B cell (primary cell): ENCODE measurements around the gene CCDC178. TPM values are rescaled to one million over a fixed set of nuclear protein-coding genes. Genes with fewer than 3 reads are reported as not detected.

Experiments used
- ATAC-seq: fragments of 200-7000 bp; cut with Tn5 transposase; one replicate; pipeline ENCODE4 v1.10.0; 2021; ENCODE audit warnings: low read depth, mild to moderate bottlenecking, moderate number of reproducible peaks, moderate library complexity
- CTCF ChIA-PET: fragments of 350-600 bp; sonication (Branson Sonifier 250); formaldehyde crosslinking; loops from one replicate; lab custom pipeline; 2021; ENCODE audit warnings: antibody characterized with exemption, inconsistent platforms; lab: Charles Lee
- POLR2A ChIA-PET: fragments of 350-600 bp; sonication (Branson Sonifier 250); formaldehyde crosslinking; loops from one replicate; lab custom pipeline; 2021; ENCODE audit warnings: antibody characterized with exemption; lab: Charles Lee
- DNase-seq: peaks from one replicate; pipeline ENCODE4 v3.0.0; 2013
- H2AFZ ChIP-seq: 2 replicates; pipeline ENCODE4 v1.6.1; 2012; ENCODE audit warnings: mild to moderate bottlenecking, low read depth, low read length; ENCODE audit not compliant: insufficient read depth, poor library complexity, severe bottlenecking
- H3K27ac ChIP-seq, 2 donors: 1 replicate in 1 of 2; 2 replicates in 1 of 2; pipeline ENCODE4 v1.5.1; 2012 to 2013; ENCODE audit warnings: low read length in 2 of 2, mild to moderate bottlenecking in 2 of 2, moderate library complexity in 1 of 2
- H3K27me3 ChIP-seq, 4 experiments: fragments of 200-600 bp in 1 of 4; sonication (generic) in 1 of 4; replicated peaks in 1 of 4; 1 replicate in 2 of 4; 2 replicates in 2 of 4; pipeline versions ENCODE4 v1.6.1 to v1.7.0; 2013 to 2016; ENCODE audit warnings: low read length in 3 of 4, mild to moderate bottlenecking in 2 of 4, mixed read lengths in 1 of 4, moderate library complexity in 1 of 4; ENCODE audit not compliant: insufficient read depth in 4 of 4, control insufficient read depth in 3 of 4; ENCODE audit errors: control extremely low read depth in 1 of 4
- H3K36me3 ChIP-seq, 2 experiments: replicated peaks in 1 of 2; 1 replicate in 1 of 2; 2 replicates in 1 of 2; pipeline versions ENCODE4 v1.6.1 to v1.7.1; 2013; ENCODE audit warnings: low read length in 1 of 2; ENCODE audit not compliant: insufficient read depth in 2 of 2, control insufficient read depth in 1 of 2; ENCODE audit errors: control extremely low read depth in 1 of 2, extremely low read depth in 1 of 2
- H3K4me1 ChIP-seq, 2 donors: fragments of 200-600 bp in 1 of 2; sonication (generic) in 1 of 2; 1 replicate in 1 of 2; 2 replicates in 1 of 2; pipeline versions ENCODE4 v1.5.1 to v1.6.1; 2013 to 2017; ENCODE audit warnings: low read length in 2 of 2; ENCODE audit not compliant: control insufficient read depth in 2 of 2, insufficient read depth in 2 of 2
- H3K4me2 ChIP-seq: replicated peaks from 2 replicates; pipeline ENCODE3; 2012; ENCODE audit warnings: mild to moderate bottlenecking, low read depth, low read length; ENCODE audit not compliant: poor library complexity, severe bottlenecking
- H3K4me3 ChIP-seq, 5 experiments: fragments of 200-600 bp in 1 of 5; sonication (generic) in 1 of 5; 1 replicate in 3 of 5; 2 replicates in 2 of 5; pipeline versions ENCODE4 v1.5.1 to v1.7.0; 2011 to 2016; ENCODE audit warnings: low read length in 4 of 5, mild to moderate bottlenecking in 4 of 5, low read depth in 2 of 5, control low read depth in 1 of 5, moderate library complexity in 1 of 5; ENCODE audit not compliant: insufficient read depth in 1 of 5; ENCODE audit errors: control extremely low read depth in 1 of 5, extremely low read depth in 1 of 5
- H3K79me2 ChIP-seq: fragments of 200-600 bp; sonication (generic); one replicate; pipeline ENCODE4 v1.6.0; 2016; ENCODE audit warnings: low read length; ENCODE audit not compliant: control insufficient read depth, insufficient read depth
- H3K9ac ChIP-seq: fragments of 200-600 bp; sonication (generic); 2 replicates; pipeline ENCODE4 v1.6.1; 2017; ENCODE audit warnings: mild to moderate bottlenecking, low read length, moderate library complexity
- H3K9me3 ChIP-seq, 3 donors: one replicate each; pipeline versions ENCODE4 v1.6.1 to v1.7.1; 2013; ENCODE audit warnings: low read length in 2 of 3; ENCODE audit not compliant: control insufficient read depth in 2 of 3, insufficient read depth in 1 of 3; ENCODE audit errors: control extremely low read depth in 1 of 3
- H4K20me1 ChIP-seq: 2 replicates; pipeline ENCODE4 v1.6.0; 2012; ENCODE audit warnings: mild to moderate bottlenecking, low read length; ENCODE audit not compliant: insufficient read depth, control insufficient read depth, poor library complexity, severe bottlenecking
- H3K27ac Mint-ChIP-seq: one replicate; pipeline ENCODE4 v1.8.0; 2021; ENCODE audit warnings: mixed read lengths
- H3K27me3 Mint-ChIP-seq: one replicate; pipeline ENCODE4 v1.8.0; 2021; ENCODE audit warnings: mixed read lengths
- H3K4me1 Mint-ChIP-seq: one replicate; pipeline ENCODE4 v1.8.0; 2021; ENCODE audit warnings: mixed read lengths
- H3K4me3 Mint-ChIP-seq: one replicate; pipeline ENCODE4 v1.8.0; 2021; ENCODE audit warnings: mixed read lengths
- H3K9me3 Mint-ChIP-seq: one replicate; pipeline ENCODE4 v1.8.0; 2022; ENCODE audit warnings: mixed read lengths; ENCODE audit not compliant: insufficient read depth
- EZH2 ChIP-seq: IDR thresholded peaks from 2 replicates; pipeline ENCODE4 v1.6.1; 2012; ENCODE audit warnings: borderline replicate concordance, low read depth, mild to moderate bottlenecking, moderate library complexity, low read length; ENCODE audit not compliant: insufficient read depth, poor library complexity, severe bottlenecking
- intact Hi-C: fragments of 100-400 bp; cut with micrococcal nuclease; formaldehyde crosslinking; loops from one replicate; pipeline ENCODE4 v1.10.0; 2022
- polyA plus RNA-seq: library from polyadenylated mRNA; depleted of rRNA; stranded (reverse); fragments of >200 nt; gene quantifications from 2 replicates; pipeline ENCODE4 v1.2.3, GENCODE V29; 2012
- total RNA-seq, 2 donors: library from RNA; stranded (reverse); fragments of 120-200 nt in 1 of 2; gene quantifications; 1 replicate in 1 of 2; 2 replicates in 1 of 2; pipeline versions ENCODE4 v1.2.3 to v1.2.4, GENCODE V29; 2013 to 2022
- TF ChIP-seq, protein P1 (sequence below): fragments of 200-600 bp; IDR thresholded peaks from one replicate; pipeline ENCODE4 v1.8.0; 2022; ENCODE audit warnings: antibody characterized with exemption, mild to moderate bottlenecking

The CCDC178 gene
- total and polyA plus RNA-seq, 2 donors (not counting 1 experiment from before 2014, with no cell fraction given), result not detected

DNA sequence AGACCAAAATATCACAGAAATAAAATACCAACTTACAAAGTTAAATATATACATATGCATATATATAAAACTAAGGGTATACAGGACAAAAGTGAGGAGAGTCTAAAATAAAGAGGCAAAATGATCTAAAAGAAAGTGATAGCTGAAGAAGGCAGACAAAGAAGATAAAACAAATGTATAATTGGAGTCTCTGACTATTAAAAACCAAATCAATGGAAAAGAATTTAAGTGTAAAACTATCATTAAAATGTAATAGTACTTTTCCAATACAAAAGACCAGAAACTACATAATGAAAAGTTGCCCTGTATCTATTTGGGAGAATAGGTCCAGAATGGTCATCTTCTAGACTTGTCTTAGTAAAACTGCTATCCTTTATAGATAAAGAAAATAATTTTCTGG is 400.3 kb downstream of the CCDC178 start:
- H3K4me3 ChIP-seq, result no peak overlapping the region
- H3K36me3 ChIP-seq, result no peaks in the 10 kb centered on the region
- peaks cover 0 to 3% (median 1%) of the 10 kb centered on the region in 3 donors for H3K9me3 ChIP-seq
- no peaks in the 10 kb centered on the region for H3K4me1 ChIP-seq
- POLR2A ChIA-PET, result no interaction called here
- H3K27me3 ChIP-seq, result peaks cover 0 to 2% (median 0%) of the 10 kb centered on the region in 4 experiments
- H3K27ac ChIP-seq, result no peak overlapping the region
- H3K4me2 ChIP-seq, result no peak overlapping the region
- Mint-ChIP-seq H3K27ac (no peak overlapping the region), H3K27me3 (no peaks in the 10 kb centered on the region), H3K9me3 (peaks cover 3% of the 10 kb centered on the region), H3K4me1 (no peaks in the 10 kb centered on the region), H3K4me3 (no peak overlapping the region)
- no peak overlapping the region for H2AFZ ChIP-seq
- no peak overlapping the region for H3K9ac ChIP-seq
- no peak for DNase-seq
- H3K79me2 ChIP-seq, result no peaks in the 10 kb centered on the region
- no peak for TF ChIP-seq EZH2
- TF ChIP-seq, protein P1, sequence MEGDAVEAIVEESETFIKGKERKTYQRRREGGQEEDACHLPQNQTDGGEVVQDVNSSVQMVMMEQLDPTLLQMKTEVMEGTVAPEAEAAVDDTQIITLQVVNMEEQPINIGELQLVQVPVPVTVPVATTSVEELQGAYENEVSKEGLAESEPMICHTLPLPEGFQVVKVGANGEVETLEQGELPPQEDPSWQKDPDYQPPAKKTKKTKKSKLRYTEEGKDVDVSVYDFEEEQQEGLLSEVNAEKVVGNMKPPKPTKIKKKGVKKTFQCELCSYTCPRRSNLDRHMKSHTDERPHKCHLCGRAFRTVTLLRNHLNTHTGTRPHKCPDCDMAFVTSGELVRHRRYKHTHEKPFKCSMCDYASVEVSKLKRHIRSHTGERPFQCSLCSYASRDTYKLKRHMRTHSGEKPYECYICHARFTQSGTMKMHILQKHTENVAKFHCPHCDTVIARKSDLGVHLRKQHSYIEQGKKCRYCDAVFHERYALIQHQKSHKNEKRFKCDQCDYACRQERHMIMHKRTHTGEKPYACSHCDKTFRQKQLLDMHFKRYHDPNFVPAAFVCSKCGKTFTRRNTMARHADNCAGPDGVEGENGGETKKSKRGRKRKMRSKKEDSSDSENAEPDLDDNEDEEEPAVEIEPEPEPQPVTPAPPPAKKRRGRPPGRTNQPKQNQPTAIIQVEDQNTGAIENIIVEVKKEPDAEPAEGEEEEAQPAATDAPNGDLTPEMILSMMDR, result no peak
- intact Hi-C loops, result no loop called here
- CTCF ChIA-PET, result no interaction called here
- H4K20me1 ChIP-seq, result no peaks in the 10 kb centered on the region
- no peak for ATAC-seq

DNA sequence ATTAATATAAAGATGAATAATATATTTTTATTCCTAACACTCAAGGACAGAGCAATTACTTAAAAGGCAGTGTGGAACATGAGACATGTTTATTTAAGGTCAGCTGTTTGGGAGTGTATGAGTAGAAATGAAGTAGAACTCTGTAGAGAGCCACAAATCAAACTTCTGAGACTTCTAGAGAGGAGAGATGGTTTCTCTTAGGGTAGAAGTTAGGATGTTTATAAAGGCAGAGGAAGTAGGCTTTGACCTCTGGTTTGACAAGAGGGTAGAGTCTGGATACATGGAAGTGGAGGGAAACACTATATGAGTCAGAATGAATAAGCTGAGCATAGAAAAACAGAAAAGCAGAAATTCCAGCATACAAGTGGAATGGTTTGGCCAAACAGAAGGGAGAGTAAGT is 405.6 kb downstream of the CCDC178 start:
- TF ChIP-seq, protein P1, result no peak
- no peak for TF ChIP-seq EZH2
- POLR2A ChIA-PET, result no interaction called here
- H4K20me1 ChIP-seq, result no peaks in the 10 kb centered on the region
- peaks cover 0 to 3% (median 1%) of the 10 kb centered on the region in 3 donors for H3K9me3 ChIP-seq
- Mint-ChIP-seq H3K4me3 (no peak overlapping the region), H3K9me3 (no peaks in the 10 kb centered on the region), H3K27ac (no peak overlapping the region), H3K27me3 (no peaks in the 10 kb centered on the region), H3K4me1 (no peaks in the 10 kb centered on the region)
- ATAC-seq (no peak), DNase-seq (no peak)
- H2AFZ ChIP-seq, result no peak overlapping the region
- H3K4me3 ChIP-seq, result no peak overlapping the region
- no peak overlapping the region for H3K4me2 ChIP-seq
- no peak overlapping the region for H3K27ac ChIP-seq
- no peaks in the 10 kb centered on the region for H3K4me1 ChIP-seq
- intact Hi-C loops, result no loop called here
- CTCF ChIA-PET, result no interaction called here
- H3K79me2 ChIP-seq, result no peaks in the 10 kb centered on the region
- peaks cover 0 to 2% (median 0%) of the 10 kb centered on the region in 4 experiments for H3K27me3 ChIP-seq
- H3K9ac ChIP-seq, result no peak overlapping the region
- H3K36me3 ChIP-seq, result no peaks in the 10 kb centered on the region
